HG03558 (cell line): ENCODE measurements around the gene IGF1R.

Source experiments
- ATAC-seq: cut with Tn5 transposase; IDR thresholded peaks from one replicate; pipeline ENCODE4 v1.9.1; 2021; ENCODE audit warnings: moderate number of reproducible peaks; ENCODE audit not compliant: unreplicated experiment; ENCODE audit errors: extremely low read depth

The IGF1R gene

DNA sequence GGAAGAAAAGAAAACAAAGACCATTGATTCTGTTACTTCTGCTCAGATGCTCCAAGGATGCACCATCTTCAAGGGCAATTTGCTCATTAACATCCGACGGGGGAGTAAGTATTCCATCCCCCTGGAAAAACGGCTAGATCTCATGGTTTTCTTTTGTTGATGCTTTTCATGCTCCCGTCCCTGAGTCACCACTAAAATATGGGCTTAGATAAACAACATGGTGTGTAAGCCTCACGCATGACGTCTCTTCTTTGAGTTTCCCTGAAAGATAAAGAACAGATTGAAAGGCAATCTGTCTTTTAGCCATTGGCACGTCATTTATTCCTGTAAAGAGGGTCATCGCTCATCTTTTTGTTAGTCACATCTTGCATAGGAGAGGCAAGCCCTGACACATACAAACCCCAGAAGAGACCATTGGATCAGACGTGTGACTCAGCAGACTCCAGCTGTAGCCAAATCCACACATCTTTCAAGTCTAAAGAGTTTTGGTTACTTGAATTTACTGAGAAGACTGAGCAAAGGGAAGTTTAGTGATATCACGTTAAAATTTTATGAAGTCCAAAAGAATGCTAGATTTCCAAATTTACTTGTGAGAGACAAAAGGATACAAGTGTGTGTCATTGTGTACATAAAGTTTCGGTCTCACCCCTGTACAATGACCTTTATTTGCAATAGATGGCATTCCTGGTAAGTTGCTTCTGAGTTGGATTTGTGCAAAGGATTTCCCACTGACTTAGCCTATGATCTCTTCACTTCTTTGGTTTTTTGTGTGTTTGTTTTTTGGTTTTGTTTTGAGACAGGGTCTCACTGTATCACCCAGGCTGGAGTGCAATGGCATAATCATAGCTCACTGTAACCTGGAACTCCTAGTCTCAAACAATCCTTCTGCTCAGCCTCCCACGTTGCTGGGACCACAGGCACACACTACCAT is 248.7 kb downstream of the IGF1R start:
- no peak for ATAC-seq

DNA sequence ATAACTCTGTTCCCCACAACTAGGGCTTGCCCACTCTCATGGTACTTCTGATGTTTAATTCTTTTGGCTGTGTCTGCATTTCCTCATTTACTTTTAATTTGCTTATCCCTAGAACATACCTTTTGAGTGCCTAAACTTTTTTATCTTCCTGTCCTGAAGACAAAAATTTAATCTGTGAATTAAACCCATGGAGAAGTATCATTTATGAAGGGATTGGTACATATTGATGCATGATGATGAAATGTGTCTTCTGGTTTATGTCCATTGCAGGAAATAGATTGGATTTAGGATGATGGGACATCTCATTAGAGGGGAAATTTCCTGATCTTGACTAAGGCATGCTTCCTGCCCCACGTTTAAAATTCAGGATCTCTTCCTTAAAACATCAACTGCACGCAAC is 249.8 kb downstream of the IGF1R start:
- no peak for ATAC-seq

DNA sequence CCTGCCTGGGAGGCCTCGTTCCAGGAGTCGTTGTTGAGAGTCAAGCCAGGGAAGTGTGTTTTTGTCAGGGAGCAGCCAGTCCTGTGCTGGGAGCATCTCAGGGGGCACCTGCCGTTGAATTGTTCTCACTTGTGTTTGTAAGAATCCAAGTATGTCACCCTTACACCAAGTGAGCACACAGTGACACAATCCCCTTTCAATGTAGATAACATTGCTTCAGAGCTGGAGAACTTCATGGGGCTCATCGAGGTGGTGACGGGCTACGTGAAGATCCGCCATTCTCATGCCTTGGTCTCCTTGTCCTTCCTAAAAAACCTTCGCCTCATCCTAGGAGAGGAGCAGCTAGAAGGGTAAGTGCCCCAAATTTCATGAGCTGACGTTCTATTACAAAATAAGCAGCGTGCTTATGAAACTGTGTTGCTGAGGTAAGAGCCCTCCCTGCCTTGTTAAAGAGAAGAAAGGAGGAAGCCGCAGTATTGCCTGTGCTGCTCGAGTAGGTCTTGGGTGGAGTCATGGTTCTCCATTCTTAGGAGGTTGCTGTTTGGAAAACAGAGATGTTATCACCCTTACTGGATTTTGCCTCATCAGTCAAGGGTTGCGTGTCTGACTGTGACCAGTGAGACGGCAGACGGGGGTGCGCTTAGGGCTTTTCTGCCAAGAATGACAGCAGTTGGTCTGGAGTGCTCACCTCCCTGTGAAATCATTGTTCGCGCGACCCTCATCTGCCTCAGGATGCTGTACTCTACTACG is 251.1 kb downstream of the IGF1R start:
- ATAC-seq = no peak

DNA sequence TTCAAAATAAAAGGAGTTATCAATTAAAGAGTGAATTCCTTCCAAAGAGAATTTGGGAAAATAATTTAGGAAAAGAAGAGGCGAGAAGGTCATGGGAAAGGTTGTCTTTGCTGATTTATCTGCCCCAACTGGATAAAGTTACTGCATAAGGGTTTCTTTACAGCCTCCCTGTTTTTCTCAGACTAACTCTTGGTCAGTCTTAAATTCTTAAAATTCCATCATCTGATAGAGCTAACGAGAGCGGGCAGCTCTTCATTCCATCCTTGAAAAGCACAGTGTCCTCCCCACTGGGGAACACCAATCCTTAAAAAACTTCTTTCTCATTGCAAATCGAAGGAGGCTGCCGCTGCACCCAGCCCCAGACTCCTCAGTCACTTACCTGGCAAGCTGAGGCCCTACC is 252.0 kb downstream of the IGF1R start:
- no peak for ATAC-seq

DNA sequence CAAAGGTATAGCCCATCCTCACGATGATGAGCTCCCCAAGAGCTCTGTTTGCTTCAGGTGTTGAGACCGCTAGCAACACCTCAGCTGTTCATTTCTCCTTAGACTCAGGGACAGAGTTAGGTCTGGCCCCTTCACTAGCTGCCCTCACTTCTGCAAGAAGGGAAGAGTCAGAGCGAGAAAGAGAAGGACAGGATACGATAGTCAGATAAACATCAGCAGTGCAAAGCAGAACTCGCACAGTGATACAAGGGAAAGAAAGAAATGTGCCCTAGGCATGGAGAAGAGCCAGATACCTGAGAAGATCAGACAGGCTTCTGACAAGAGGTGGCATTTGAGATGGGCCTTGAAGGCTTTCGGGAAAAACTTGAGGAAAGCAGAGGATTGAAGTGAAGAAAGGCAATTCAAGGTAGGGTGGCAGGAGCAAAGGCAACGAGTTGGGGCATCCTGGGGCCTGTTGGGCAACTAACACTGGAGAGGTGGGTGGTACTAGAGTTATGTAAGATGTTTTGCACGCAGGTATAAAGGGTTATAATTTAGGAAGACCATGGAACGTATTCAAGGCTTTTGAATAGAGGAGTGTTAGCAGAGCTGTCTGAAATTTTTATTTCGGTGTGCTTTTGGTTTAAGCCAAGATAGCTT is 253.2 kb downstream of the IGF1R start:
- ATAC-seq = no peak

DNA sequence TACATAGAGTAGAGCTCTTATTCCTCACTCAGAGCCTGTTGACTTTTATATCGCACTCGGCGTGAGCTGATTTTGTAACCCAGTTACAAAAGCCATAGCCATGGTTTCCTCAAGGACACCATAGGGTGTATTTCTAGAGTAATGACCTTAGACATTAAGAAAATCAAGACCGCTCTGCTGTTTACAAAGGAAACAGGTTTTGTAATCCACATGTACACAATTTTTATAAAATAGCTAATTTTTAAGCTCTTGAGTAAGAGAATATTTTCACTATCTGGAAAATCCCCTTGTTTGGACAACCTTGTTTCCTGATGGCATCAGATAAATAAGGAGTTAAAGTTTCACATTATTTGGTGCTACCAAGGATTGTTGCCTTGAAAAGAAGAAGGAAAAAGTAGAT is 254.6 kb downstream of the IGF1R start:
- ATAC-seq = no peak

DNA sequence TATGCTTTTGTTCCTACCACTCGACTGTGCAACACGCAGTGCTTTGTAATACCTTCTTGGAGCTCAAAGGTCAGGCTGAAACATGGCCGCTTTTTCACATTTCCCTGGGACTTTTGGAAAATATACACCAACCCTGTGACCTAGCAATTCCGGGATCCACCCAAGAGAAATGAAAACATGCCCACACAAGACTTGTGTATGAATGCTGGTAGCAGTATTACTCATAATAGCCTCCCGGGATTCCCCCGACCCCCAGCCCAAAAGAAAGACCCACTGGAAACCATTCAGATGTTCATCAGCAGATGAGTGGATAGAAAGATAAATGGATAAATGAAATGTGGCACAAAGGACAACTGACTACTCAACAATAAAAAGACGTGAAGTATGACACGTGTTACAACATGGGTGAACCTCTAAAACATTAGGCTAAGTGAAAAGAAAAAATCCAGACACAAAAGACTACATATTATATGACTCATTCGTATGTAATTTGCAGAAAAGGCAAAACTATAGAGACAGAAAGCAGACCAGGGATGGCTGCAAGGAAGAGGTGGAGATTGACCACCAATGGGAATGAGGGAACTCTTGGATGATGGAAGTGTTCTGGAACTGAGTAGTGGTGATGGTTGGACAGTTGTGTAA is 255.2 kb downstream of the IGF1R start:
- no peak for ATAC-seq

DNA sequence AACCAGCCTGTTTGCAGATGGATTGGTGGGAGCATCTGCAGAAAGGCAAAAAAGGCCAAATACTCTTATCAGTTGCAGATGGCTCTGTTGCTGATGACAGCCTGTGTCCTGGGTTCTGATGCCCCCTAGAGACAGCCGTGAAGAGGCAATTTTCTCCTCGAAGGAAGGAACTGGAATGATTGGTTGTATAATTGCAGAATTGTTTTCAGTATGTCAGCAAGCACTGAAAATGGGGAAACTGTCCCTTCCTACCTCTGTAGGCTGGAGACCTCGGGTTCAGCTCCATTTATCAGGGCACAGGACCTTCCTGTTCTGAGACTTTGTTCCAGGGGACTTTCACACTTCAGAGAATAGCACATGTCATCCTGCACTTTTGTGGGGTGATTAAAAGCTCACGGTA is 256.2 kb downstream of the IGF1R start:
- ATAC-seq = no peak

DNA sequence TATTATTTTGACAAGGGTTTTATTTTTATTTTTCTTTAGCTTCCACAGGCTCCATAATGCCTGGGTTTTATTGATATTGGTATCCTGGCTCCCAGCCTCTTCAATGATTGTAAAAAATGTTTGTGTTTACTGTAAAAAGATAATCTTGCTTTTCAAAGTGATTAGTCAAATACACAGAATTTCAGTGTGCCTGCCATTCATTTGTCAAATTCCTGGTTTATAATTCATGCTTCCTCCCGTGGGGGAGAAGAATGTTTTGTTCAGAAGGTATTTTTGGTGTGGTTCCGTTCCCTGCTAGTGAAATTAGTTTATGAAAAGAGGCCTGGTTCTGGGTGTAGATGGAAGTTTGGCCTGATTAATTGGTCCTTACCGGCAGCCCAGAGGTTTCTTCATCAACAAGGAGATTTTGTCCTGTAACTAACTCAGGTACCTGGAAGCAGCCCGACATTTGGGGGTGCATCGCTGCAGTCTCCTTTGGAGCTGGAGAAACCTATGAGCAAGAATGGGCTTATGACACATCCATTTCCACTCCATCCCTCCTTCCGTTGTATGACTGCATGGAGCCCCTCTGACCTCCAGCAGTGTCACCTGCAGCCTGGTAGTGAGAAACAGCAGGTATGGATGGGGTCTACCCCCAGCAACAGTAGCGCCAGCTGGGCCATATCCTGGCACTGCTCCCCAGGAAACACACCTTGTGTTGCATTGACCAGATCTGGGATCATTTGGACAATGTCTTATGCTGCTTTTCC is 257.8 kb downstream of the IGF1R start:
- ATAC-seq = no peak

DNA sequence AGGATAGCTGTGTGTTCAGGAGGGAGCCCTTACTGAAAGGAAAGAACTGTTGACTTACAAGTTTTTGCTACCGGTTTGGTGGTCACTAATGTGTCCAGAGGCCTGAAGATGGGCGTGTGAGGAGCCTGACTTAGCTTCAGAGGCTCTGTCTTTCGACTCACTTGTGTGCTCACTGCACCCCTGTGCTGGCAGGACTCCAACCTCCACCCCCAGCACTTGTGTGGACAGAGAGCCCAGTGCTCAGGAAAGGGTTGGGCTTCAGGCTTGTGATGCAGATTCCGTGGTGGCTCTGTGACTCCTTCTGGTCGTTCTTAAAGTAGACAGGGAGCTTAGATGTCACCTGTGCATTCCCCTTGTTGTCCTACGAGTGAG is 258.4 kb downstream of the IGF1R start:
- no peak for ATAC-seq

DNA sequence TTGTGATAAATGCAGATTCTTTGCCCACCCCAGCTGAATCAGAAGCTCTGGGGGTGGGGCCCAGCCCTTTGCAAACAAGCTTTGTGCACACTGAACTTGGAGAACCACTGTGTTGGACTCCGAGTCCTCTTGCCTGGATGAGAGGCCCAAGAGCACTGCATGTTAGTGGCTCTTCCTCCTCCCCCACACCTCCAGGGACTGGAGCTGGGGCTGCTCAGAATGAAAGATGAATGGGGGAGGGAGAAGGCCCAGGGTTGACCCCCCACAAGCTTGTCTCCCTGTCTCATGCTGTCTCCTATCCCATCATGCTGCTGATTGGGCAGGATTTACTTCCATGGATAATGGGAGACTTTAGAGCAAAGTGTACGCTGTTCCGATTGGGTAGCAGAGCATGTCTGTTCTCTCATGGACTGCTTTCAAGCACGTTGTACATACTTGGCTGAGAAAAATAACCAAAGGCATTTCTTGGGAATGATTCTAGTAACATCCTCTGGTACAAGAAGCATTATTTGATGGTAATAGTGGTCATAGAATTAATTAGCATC is 259.7 kb downstream of the IGF1R start:
- ATAC-seq = no peak

DNA sequence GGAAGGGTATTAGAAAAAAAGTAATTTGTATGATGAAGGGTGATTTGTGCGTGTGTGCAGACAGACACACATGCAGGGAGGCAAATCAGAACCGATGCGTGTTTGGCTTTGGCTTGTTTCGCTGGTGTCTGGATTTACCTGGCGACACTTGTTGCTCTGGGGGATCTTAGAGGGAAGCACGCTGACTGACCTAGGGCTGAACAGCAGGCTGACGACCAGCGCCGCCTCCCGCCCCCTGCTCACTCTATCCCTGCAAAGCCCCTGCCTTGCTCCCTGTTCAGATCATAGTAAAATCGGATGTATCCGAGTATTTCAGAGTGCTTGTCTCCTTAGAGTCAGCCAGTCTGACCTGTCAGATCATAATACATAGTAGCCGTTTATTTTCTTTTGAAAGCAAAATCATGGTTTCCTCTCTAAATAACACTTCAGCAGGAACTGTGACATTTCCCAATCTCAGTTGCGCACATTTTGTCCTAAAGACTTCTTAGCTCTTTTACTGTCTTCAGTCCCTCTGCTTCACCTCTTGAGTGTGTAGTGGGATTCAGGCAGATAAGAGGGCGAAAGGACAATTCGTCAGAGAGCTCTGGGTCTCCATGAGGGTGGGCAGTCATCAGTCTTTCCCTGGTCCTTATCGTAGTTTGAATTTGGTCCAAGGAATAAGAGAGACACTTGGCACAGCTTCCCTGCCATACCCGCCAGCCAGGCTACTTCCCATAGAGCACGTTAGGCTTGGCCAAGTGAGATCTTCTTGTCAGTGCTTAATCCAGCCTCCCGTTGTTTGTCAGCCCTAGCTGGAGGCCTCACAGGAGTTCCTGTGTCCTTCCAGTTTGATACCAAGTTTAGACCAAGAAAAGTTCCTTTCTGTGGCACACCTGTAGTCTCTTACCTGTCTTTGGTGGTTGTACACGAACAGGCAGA is 261.9 kb downstream of the IGF1R start:
- ATAC-seq = no peak

DNA sequence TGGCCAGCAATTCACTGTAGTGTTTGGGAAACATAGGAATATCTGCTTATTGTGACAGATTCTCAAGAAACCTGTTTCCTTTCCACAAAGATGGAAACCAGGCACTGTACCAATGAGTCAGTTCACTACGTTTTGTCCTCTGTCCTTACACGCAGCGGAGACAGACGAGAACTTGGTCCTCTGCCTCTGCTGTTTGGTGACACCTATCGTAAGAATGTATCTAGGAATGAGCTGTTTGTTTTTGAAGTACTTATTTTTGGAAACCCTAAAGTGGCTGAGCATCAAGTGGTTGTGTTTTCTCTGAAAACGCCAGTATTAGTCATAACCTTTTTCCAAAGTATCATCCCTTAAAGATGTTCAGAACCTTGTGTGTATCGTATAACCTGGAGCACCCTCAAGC is 266.3 kb downstream of the IGF1R start:
- no peak for ATAC-seq

DNA sequence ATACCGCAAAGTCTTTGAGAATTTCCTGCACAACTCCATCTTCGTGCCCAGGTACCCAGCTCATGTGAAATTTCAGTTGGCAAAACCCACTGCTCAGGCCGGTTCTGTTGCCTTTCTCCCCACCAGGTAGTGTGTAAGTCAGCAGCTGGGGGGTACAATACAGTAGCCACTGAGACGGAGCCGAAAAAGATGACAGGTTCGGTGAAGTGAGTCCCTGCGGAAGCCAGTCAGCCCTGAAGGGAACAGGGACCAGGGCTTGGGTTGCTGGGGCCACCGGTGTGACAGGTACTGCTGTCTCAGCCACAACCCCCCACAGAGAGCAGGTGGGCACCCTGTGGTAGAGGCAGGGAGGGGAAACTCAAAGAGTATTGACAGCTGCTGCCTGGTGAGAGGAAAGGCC is 268.5 kb downstream of the IGF1R start:
- no peak for ATAC-seq

DNA sequence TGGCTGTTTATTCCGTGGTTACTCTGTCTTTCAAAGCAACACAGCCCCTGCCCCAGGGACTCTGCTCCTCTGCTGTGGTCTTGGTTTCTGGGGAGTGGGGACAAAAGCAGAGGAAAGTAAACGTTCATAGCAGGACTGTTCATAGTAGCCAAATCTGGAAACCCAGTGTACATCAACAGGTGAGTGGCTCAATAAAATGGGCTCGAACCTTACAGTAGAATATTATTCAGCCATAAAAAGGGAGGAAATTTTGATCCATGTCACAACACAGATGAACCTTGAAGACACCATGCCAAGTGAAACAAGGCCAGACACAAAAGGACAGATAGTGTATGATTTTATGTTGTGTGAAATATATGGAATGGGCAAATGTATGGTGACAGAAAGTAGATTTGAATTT is 269.1 kb downstream of the IGF1R start:
- no peak for ATAC-seq

DNA sequence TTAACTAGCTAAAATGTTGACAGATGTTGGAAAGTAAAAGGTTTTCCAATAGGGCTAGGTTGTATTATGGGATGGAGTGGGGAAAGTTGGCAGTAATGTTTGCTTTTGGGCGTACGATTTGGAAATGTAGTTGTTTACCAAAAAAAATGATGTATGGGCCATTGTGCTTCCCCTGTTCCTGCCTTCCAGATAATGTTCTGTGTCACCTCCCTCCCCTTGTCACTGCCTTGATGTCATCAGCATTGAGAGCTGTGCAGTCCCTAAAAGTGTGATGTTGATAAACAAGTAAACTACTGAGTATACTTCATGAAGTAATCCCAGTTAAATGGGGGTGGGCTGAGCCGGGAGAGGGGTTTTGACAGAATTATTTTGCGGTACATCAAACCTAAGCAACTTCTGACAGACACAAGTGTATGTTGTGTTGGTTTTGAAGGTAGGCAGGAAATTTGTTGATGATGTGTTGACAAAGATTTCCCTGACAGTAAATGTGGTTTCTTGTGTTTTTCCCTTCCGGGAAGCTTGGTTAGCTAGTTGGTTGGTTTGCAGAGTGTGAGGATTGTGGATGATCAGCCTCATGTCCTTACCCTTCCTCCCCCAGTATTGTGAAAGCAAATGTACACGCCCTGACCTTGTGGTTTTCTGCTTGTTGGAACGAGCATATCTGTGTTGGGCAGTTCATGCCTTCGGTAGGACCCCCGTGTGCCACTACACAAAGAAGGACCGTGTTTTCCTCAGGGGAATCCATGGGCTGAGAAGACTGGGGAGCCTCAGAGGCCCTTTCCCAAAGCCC is 271.9 kb downstream of the IGF1R start:
- ATAC-seq = no peak

DNA sequence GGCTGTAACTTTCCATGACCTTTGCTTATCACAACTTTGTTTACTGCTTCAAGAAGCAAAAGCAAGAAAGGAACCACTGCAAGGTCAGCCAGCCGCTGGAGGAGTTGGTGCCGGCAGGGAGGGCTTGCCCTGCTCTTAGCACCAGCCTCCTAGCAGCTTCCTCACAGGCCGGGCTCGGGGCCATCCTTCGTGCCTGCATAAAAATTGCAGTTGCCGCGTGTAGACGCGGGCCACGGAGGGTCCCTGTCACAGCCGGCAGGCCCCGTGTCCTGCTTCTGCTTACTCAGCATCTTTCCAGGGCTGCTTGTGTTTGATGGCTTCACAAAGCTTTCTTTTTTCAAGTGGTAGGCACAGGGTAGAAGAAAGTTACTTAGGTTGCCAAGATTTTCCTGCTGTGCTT is 274.8 kb downstream of the IGF1R start:
- no peak for ATAC-seq

DNA sequence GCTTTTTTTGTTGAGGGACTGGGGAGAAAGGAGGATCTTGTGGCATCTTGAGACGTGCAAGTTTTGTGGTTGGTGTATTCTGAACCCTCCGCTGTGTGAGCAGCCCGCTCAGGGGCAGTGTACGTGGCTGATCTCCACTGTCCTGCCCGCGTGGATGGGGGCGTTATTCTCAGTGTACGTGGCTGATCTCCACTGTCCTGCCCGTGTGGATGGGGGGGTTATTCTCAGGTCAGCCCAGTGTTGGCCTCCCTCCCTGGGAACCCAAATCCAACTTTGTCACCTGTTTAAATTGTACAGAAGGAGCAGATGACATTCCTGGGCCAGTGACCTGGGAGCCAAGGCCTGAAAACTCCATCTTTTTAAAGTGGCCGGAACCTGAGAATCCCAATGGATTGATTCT is 275.2 kb downstream of the IGF1R start:
- ATAC-seq = no peak
